ENCODE results near the gene CLN3.

DNA sequence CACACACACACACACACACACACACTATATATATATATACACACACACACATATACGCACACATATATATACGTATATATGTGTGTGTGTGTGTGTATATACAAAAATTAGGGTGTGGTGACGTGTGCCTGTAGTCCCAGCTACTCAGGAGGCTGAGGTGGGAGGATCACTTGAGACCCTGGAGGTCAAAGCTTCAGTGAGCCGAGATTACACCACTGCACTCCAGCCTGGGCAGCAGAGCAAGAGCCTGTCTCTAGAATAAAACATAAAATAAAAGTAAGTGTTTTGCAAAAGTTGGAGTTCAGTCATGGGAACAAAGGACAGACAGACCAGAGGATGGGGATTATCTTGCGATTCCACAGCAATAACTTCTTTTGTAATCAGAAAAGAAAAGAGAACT lies 36.1 kb upstream of the CLN3 start:
- TF ChIP-seq, protein P1, sequence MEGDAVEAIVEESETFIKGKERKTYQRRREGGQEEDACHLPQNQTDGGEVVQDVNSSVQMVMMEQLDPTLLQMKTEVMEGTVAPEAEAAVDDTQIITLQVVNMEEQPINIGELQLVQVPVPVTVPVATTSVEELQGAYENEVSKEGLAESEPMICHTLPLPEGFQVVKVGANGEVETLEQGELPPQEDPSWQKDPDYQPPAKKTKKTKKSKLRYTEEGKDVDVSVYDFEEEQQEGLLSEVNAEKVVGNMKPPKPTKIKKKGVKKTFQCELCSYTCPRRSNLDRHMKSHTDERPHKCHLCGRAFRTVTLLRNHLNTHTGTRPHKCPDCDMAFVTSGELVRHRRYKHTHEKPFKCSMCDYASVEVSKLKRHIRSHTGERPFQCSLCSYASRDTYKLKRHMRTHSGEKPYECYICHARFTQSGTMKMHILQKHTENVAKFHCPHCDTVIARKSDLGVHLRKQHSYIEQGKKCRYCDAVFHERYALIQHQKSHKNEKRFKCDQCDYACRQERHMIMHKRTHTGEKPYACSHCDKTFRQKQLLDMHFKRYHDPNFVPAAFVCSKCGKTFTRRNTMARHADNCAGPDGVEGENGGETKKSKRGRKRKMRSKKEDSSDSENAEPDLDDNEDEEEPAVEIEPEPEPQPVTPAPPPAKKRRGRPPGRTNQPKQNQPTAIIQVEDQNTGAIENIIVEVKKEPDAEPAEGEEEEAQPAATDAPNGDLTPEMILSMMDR (IDR thresholded peaks at IDR 0.05): no peak
- TF ChIP-seq POLR2A (IDR thresholded peaks at IDR 0.05): no peak
